Measurements from ENCODE around the gene LMO7.
"Not testable (repeated sequence)": the region's sequence is repeated elsewhere in the genome, so short reads cannot be mapped to it uniquely, and the experiment has no call there.

LMO7 gene

GRCh38 chr13:75694722-75695121 is 58.6 kb downstream of the LMO7 start:
- DNase-seq (ENCODE audit: insufficient read length, low spot score): no peak
- FAIRE-seq: no peak

DNA sequence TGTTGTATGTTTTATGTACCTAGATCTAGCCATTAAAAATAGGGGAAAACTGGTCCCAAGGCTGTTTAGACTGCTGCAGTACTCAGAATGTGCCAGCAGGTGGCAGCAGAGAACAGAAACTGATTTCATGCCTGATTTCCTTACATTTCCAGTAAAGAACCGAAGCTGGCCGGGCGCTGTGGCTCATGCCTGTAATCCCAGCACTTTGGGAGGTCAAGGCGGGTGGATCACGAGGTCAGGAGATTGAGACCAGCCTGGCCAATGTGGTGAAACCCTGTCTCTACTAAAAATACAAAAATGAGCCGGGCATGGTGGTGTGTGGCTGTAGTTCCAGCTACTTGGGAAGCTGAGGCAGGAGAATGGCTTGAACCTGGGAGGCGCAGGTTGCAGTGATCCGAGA is 59.8 kb downstream of the LMO7 start:
- not testable (repeated sequence) for FAIRE-seq
- DNase-seq (ENCODE audit: insufficient read length, low spot score): peak; percentile 28

DNA sequence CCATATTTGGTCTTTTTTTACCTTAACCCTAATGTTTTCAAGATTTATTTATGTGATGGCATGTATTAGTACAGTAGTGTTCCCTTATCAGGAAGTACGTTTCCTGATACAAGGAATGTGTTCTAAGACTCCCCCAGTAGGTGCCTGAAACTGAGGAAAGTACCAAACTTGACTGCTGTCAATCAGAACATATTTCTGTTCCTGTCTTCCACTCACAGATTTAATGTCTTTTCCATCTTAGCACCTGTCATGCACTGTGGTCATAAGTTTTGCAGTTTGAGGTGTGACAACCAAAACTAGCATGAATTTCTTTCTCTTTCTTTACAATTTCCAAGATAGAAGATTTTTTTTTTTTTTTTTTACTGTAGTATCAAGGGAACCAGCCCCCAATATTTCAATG is 62.9 kb downstream of the LMO7 start:
- FAIRE-seq (no peak), DNase-seq (ENCODE audit: insufficient read length, low spot score) (no peak)

- not testable (repeated sequence) for DNase-seq (ENCODE audit: insufficient read length, low spot score); FAIRE-seq
Observed at GRCh38 chr13:75699717-75700116, 63.6 kb downstream of the LMO7 start.

GRCh38 chr13:75700552-75700951 is 64.4 kb downstream of the LMO7 start:
- no peak for DNase-seq (ENCODE audit: insufficient read length, low spot score)
- no peak for FAIRE-seq

- FAIRE-seq (no peak), DNase-seq (ENCODE audit: insufficient read length, low spot score) (no peak)
Observed at GRCh38 chr13:75702476-75702875, 66.3 kb downstream of the LMO7 start.

DNA sequence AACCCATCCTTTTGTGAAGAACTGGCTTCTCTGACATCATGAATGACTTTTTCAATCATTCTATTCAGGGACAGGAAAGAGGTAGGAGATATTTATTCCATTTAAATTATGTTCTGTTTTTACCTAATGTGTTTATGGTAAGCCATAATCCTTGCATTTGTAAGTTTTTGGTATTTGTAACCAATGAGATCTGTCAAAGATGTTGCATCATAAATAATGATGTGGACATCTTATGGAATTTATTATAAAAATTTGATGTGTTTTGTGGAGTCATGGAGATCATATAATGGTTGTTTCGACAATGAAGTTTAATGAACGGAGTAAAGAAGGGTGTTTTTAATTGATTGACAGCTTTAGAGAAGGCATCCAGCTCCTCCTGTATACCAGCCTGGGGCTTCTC is 67.6 kb downstream of the LMO7 start:
- FAIRE-seq (no peak), DNase-seq (ENCODE audit: insufficient read length, low spot score) (no peak)

GRCh38 chr13:75704194-75704926 is 68.2 kb downstream of the LMO7 start:
- no peak for FAIRE-seq
- no peak for DNase-seq (ENCODE audit: insufficient read length, low spot score)

GRCh38 chr13:75704927-75705288 is 68.8 kb downstream of the LMO7 start:
- no peak for DNase-seq (ENCODE audit: insufficient read length, low spot score)
- no peak for FAIRE-seq

DNA sequence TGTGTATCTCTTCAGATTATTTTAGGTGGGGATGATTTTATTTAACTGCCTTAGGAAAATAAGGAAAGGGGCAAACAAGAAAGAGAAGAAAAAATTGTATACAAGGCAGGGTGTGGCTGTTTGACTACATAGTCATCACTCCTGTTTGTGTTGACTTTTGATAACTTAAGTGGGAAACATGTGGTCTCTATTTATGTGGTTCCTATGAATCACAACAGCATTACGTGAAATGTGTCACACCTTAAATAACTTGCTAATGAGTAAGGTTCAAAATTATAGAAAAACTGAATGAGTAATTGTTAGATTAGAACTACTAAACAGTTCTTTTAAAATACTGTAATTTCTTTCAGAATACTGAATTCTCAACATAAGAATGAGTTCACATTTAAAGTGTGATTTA is 69.3 kb downstream of the LMO7 start:
- DNase-seq (ENCODE audit: insufficient read length, low spot score) (peak; percentile 14), FAIRE-seq (no peak)

DNA sequence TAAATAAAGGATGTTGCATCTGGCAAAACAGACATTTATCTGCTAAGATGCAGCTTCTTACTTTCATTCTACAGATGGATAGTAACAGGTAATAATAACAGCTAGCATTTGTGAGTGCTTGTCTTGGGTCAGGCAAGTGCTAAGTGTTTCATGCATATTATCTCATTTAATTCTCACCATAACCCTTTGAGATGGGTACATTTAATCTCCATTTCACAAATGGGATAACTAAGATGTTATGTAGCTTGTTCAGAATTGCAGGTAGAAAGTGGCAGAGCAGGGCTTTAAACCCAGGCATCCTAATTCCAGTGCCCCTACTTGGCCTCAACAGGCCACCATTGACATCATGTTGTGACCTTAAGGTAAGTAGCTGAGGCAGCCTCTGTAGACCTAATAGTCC is 69.8 kb downstream of the LMO7 start:
- FAIRE-seq (no peak), DNase-seq (ENCODE audit: insufficient read length, low spot score) (no peak)

- FAIRE-seq (no peak), DNase-seq (ENCODE audit: insufficient read length, low spot score) (no peak)
Observed at GRCh38 chr13:75713852-75714251, 77.7 kb downstream of the LMO7 start.

- DNase-seq (ENCODE audit: insufficient read length, low spot score): no peak
- no peak for FAIRE-seq
Observed at GRCh38 chr13:75715601-75716523, 79.7 kb downstream of the LMO7 start.

DNA sequence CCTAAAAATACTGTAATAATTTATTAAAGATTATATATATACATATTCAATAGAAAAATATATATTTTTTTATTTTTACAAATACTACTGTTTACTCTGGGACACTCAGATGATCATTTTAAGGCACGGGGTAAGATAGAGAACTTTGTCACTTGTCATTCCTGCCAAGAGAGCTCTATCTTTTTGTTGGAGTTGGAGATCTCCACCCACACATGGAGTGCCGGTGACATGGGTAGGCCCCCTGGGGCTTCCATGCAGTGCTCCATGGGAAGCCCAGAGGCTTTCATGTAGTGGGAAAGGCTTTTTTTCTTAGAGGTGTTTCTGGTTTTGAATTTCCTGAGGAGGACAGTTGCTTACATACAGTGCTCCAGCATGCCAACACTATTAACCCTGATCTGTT is 81.4 kb downstream of the LMO7 start:
- DNase-seq (ENCODE audit: insufficient read length, low spot score) (no peak), FAIRE-seq (no peak)

GRCh38 chr13:75721307-75721706 is 85.2 kb downstream of the LMO7 start:
- FAIRE-seq: no peak
- DNase-seq (ENCODE audit: insufficient read length, low spot score): no peak

- DNase-seq (ENCODE audit: insufficient read length, low spot score) (no peak), FAIRE-seq (no peak)
Observed at GRCh38 chr13:75723901-75724300, 87.8 kb downstream of the LMO7 start.

GRCh38 chr13:75724752-75725517 is 88.8 kb downstream of the LMO7 start:
- no peak for DNase-seq (ENCODE audit: insufficient read length, low spot score)
- no peak for FAIRE-seq

DNA sequence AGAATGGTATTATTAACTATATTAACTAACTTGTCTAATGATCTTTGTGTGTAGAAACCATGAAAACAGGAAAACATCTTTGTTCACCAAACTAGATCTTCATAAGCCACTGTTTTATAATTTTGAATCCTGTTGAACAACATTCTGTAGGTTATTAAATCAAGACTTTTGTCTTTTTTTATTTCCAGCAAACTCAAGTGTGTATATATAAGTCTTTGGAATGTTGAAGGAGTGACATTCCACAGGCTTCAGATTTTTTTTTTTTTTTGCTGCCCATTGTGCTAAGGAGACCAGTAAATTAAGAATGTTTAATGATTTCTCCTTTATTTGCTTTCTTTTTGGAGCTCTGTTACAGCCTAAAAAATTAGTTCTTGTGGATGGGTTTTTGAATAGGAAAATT is 89.6 kb downstream of the LMO7 start:
- no peak for FAIRE-seq

GRCh38 chr13:75726306-75726705 is 90.2 kb downstream of the LMO7 start:
- DNase-seq (ENCODE audit: insufficient read length, low spot score) (no peak), FAIRE-seq (no peak)

More for the DNA sequence above, 89.6 kb downstream of the LMO7 start:
- DNase-seq (ENCODE audit: insufficient read length, low spot score): no peak

GRCh38 chr13:75733113-75733512 is 97.0 kb downstream of the LMO7 start:
- DNase-seq (ENCODE audit: insufficient read length, low spot score); FAIRE-seq: not testable (repeated sequence)

DNA sequence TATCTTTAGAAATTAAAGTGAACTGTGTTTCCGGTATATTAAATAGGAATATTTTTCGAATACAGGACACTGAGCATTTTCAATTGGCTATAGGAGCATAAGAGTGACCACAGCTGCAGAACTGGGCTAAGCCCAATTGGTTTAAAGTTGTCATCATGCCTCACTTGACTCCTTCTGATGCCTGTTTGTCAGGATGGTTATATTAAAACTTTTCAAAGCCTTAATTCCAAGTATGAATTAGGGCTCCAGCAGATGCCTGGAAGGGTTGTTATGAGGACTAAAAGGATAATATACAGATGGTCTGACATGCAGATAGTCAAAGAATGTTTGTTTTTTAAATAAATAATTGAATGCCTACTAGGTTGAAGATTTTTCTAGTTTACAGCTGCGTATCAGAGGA is 100.0 kb downstream of the LMO7 start:
- DNase-seq (ENCODE audit: insufficient read length, low spot score): no peak
- FAIRE-seq: no peak

All from HTR-8/SVneo (cell line).